HL-60 (cell line): Measurements from ENCODE around the gene TMEM240.

Experiments used
- DNase-seq, 2 experiments: peaks; one replicate each; pipeline ENCODE4 v3.0.0-alpha.2; 2010 to 2020; ENCODE audit warnings: low read depth in 1 of 2, low spot score in 1 of 2
- H3K27ac ChIP-seq: fragments of 250-450 bp; sonication (Bioruptor Pico); replicated peaks from 2 replicates; pipeline ENCODE4 v1.5.1; 2020; ENCODE audit warnings: mild to moderate bottlenecking, moderate library complexity
- H3K27me3 ChIP-seq: fragments of 250-450 bp; sonication (Bioruptor Pico); 2 replicates; pipeline ENCODE4 v1.5.1; 2021; ENCODE audit warnings: mild to moderate bottlenecking, moderate library complexity; ENCODE audit not compliant: insufficient read depth, poor library complexity, severe bottlenecking
- H3K4me3 ChIP-seq: replicated peaks from 2 replicates; pipeline ENCODE4 v1.5.1; 2011; ENCODE audit warnings: mild to moderate bottlenecking, control low read depth, low read length; ENCODE audit not compliant: insufficient read depth
- CTCF ChIP-seq: IDR thresholded peaks from one replicate; pipeline ENCODE4 v1.5.1; 2011; ENCODE audit warnings: low read length, control low read depth, inconsistent platforms; ENCODE audit not compliant: insufficient read depth
- GABPA ChIP-seq: IDR thresholded peaks from 2 replicates; pipeline ENCODE4 v1.6.1; 2012; ENCODE audit warnings: low read depth
- POLR2AphosphoS5 ChIP-seq: IDR thresholded peaks from 2 replicates; pipeline ENCODE4 v1.6.1; 2012; ENCODE audit warnings: low read depth
- REST ChIP-seq: IDR thresholded peaks from 2 replicates; pipeline ENCODE4 v1.6.1; 2012; ENCODE audit warnings: low read depth; ENCODE audit not compliant: insufficient replicate concordance
- SPI1 ChIP-seq: IDR thresholded peaks from 2 replicates; pipeline ENCODE4 v1.6.1; 2012; ENCODE audit warnings: low read depth, mild to moderate bottlenecking, borderline replicate concordance

Gene TMEM240

GRCh38 chr1:1539310-1540089 lies 924 bp downstream of the TMEM240 start:
- Histone ChIP-seq H3K4me3 (no peak overlapping the region), H3K27me3 (no peaks in the 10 kb centered on the region), H3K27ac (no peak overlapping the region)
- TF ChIP-seq SPI1: no peak
- no peak for DNase-seq

- H3K27ac ChIP-seq: no peak overlapping the region
- no peak for TF ChIP-seq CTCF
- no peak for TF ChIP-seq POLR2AphosphoS5
- no peak for TF ChIP-seq SPI1
- no peak for TF ChIP-seq REST
- no peak for TF ChIP-seq GABPA
- no peak for DNase-seq
Observed at GRCh38 chr1:1538989-1539309, 1.5 kb downstream of the TMEM240 start.

GRCh38 chr1:1538334-1538733 lies 2.1 kb downstream of the TMEM240 start:
- DNase-seq: no peak
- Histone ChIP-seq H3K4me3 (no peak overlapping the region), H3K27ac (no peak overlapping the region), H3K27me3 (no peaks in the 10 kb centered on the region)
- no peak for TF ChIP-seq GABPA

More at GRCh38 chr1:1538989-1539309, 1.5 kb downstream of the TMEM240 start:
- H3K4me3 ChIP-seq: no peak overlapping the region
- H3K27me3 ChIP-seq: no peaks in the 10 kb centered on the region

- no peak for DNase-seq
- H3K27ac ChIP-seq: no peak overlapping the region
- H3K27me3 ChIP-seq: no peaks in the 10 kb centered on the region
- TF ChIP-seq SPI1 (no peak), POLR2AphosphoS5 (no peak), GABPA (no peak), CTCF (no peak), REST (no peak)
- H3K4me3 ChIP-seq: no peak overlapping the region
Observed at GRCh38 chr1:1537626-1538250, 2.7 kb downstream of the TMEM240 start.
